HG02571 (cell line): ENCODE results near the gene OGT.

Experiments used
- ATAC-seq: cut with Tn5 transposase; IDR thresholded peaks from one replicate; pipeline ENCODE4 v1.9.1; 2021; ENCODE audit warnings: mild to moderate bottlenecking, moderate library complexity; ENCODE audit not compliant: unreplicated experiment

The OGT gene

GRCh38 chrX:71619193-71619592, 86.3 kb downstream of the OGT start:
- no peak for ATAC-seq

- no peak for ATAC-seq
Observed at GRCh38 chrX:71619986-71620385, 87.1 kb downstream of the OGT start.

- no peak for ATAC-seq
Observed at GRCh38 chrX:71621603-71622002, 88.7 kb downstream of the OGT start.

GRCh38 chrX:71622032-71622575, 89.2 kb downstream of the OGT start:
- no peak for ATAC-seq

- peak; percentile 44 for ATAC-seq
Observed at GRCh38 chrX:71622576-71623450, 89.9 kb downstream of the OGT start.

GRCh38 chrX:71623714-71624113, 90.8 kb downstream of the OGT start:
- ATAC-seq = no peak

- no peak for ATAC-seq
Observed at GRCh38 chrX:71625471-71625870, 92.6 kb downstream of the OGT start.
